KMS-11 (cell line): Measurements from ENCODE around the gene GNA15.

ENCODE experiments used
- H2AFZ ChIP-seq: fragments of 200-600 bp; sonication (generic); 2 replicates; pipeline ENCODE4 v1.6.1; 2016; ENCODE audit warnings: antibody characterized with exemption, mixed run types, low read depth
- H3K27ac ChIP-seq: fragments of 200-600 bp; sonication (generic); 2 replicates; pipeline ENCODE4 v1.6.1; 2016; ENCODE audit warnings: mild to moderate bottlenecking, mixed run types
- H3K27me3 ChIP-seq: fragments of 200-600 bp; sonication (generic); 2 replicates; pipeline ENCODE4 v1.6.1; 2017; ENCODE audit warnings: mild to moderate bottlenecking, low read depth, mixed run types, moderate library complexity; ENCODE audit not compliant: insufficient read depth
- H3K36me3 ChIP-seq: fragments of 200-600 bp; sonication (generic); 2 replicates; pipeline ENCODE4 v1.6.1; 2017; ENCODE audit warnings: mild to moderate bottlenecking, mixed run types; ENCODE audit not compliant: insufficient read depth
- H3K4me1 ChIP-seq: fragments of 200-600 bp; sonication (generic); 2 replicates; pipeline ENCODE4 v1.6.1; 2016; ENCODE audit warnings: mild to moderate bottlenecking, low read depth, mixed run types; ENCODE audit not compliant: poor library complexity, severe bottlenecking
- H3K4me2 ChIP-seq: fragments of 200-600 bp; sonication (generic); 2 replicates; pipeline ENCODE4 v1.7.0; 2016; ENCODE audit warnings: mild to moderate bottlenecking, mixed run types
- H3K4me3 ChIP-seq: fragments of 200-600 bp; sonication (generic); IDR thresholded peaks from 2 replicates; pipeline ENCODE4 v1.6.1; 2017; ENCODE audit warnings: low read depth, low read length, mixed read lengths; ENCODE audit not compliant: insufficient read depth
- H3K79me2 ChIP-seq: fragments of 200-600 bp; sonication (generic); 2 replicates; pipeline ENCODE4 v1.6.1; 2016; ENCODE audit warnings: low read depth, mixed run types; ENCODE audit not compliant: insufficient read depth
- H3K9ac ChIP-seq: fragments of 200-600 bp; sonication (generic); 2 replicates; pipeline ENCODE4 v1.6.1; 2016; ENCODE audit warnings: mild to moderate bottlenecking, mixed run types
- H4K20me1 ChIP-seq: fragments of 200-600 bp; sonication (generic); 2 replicates; pipeline ENCODE4 v1.6.1; 2016; ENCODE audit warnings: mild to moderate bottlenecking, mixed run types; ENCODE audit not compliant: insufficient read depth
- CTCF ChIP-seq: fragments of 200-600 bp; sonication (generic); conservative IDR thresholded peaks from 2 replicates; pipeline ENCODE4 v1.6.1; 2017; ENCODE audit warnings: low read depth, mild to moderate bottlenecking, antibody characterized with exemption, low read length, moderate library complexity, mixed read lengths

The GNA15 gene

GRCh38 chr19:3161453-3161852, 25.6 kb downstream of the GNA15 start:
- Histone ChIP-seq H2AFZ (no peak overlapping the region), H3K9ac (no peak overlapping the region), H4K20me1 (no peaks in the 10 kb centered on the region), H3K4me2 (no peak overlapping the region), H3K79me2 (no peaks in the 10 kb centered on the region), H3K27ac (no peak overlapping the region), H3K4me3 (no peak overlapping the region), H3K36me3 (no peaks in the 10 kb centered on the region), H3K27me3 (peaks cover 50% of the 10 kb centered on the region), H3K4me1 (no peaks in the 10 kb centered on the region)
- TF ChIP-seq CTCF: no peak

- no peaks in the 10 kb centered on the region for H3K36me3 ChIP-seq
- H4K20me1 ChIP-seq: no peaks in the 10 kb centered on the region
- H3K9ac ChIP-seq: no peak overlapping the region
- H2AFZ ChIP-seq: no peak overlapping the region
- no peak overlapping the region for H3K4me3 ChIP-seq
- H3K4me2 ChIP-seq: no peak overlapping the region
- no peaks in the 10 kb centered on the region for H3K79me2 ChIP-seq
- peaks cover 47% of the 10 kb centered on the region for H3K27me3 ChIP-seq
- H3K4me1 ChIP-seq: no peaks in the 10 kb centered on the region
- no peak for TF ChIP-seq CTCF
- no peak overlapping the region for H3K27ac ChIP-seq
These were observed 26.8 kb downstream of the GNA15 start for GRCh38 chr19:3162418-3163229.

DNA sequence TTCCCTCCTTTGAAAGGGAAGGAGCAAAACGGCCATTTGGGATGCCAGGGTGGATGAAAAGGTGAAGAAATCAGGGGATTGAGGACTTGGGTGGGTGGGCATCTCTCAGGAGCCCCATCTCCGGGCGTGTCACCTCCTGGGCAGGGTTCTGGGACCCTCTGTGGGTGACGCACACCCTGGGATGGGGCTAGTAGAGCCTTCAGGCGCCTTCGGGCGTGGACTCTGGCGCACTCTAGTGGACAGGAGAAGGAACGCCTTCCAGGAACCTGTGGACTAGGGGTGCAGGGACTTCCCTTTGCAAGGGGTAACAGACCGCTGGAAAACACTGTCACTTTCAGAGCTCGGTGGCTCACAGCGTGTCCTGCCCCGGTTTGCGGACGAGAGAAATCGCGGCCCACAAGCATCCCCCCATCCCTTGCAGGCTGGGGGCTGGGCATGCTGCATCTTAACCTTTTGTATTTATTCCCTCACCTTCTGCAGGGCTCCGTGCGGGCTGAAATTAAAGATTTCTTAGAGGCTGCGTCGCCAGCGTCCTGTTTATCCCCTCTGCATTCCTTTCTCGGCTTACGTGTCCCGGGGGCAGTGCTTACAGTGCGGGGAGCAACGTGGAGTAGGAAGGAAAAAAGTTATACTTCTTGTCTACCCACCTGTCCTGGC, 27.5 kb downstream of the GNA15 start:
- Histone ChIP-seq H3K9ac (no peak overlapping the region), H3K4me1 (no peaks in the 10 kb centered on the region), H3K4me2 (no peak overlapping the region), H3K4me3 (no peak overlapping the region), H4K20me1 (no peaks in the 10 kb centered on the region), H3K36me3 (no peaks in the 10 kb centered on the region), H3K79me2 (no peaks in the 10 kb centered on the region), H3K27me3 (peaks cover 46% of the 10 kb centered on the region), H3K27ac (no peak overlapping the region), H2AFZ (no peak overlapping the region)
- TF ChIP-seq CTCF: peak; percentile 87

DNA sequence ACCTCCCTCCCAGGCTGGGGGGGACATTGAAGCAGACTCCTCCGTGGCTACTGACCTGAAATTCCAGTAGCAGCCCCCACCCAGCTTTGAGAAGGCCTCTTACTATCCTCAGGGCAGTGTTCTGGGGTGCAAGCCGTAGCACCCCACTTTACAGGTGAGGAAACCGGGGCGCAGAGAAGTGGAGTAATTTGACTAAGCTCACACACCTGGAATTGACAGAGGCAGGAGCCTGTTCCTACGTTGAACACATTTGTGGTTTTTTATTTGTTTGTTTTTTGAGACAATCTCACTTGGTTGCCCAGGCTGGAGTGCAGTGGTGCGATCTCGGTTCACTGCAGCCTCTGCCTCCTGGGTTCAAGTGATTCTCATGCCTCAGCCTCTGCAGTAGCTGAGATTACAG, 28.1 kb downstream of the GNA15 start:
- no peaks in the 10 kb centered on the region for H3K36me3 ChIP-seq
- H3K4me2 ChIP-seq: no peak overlapping the region
- no peak overlapping the region for H3K27ac ChIP-seq
- H3K4me1 ChIP-seq: no peaks in the 10 kb centered on the region
- no peaks in the 10 kb centered on the region for H3K79me2 ChIP-seq
- no peak overlapping the region for H2AFZ ChIP-seq
- H3K9ac ChIP-seq: no peak overlapping the region
- H3K27me3 ChIP-seq: peaks cover 40% of the 10 kb centered on the region
- no peak overlapping the region for H3K4me3 ChIP-seq
- no peaks in the 10 kb centered on the region for H4K20me1 ChIP-seq
- no peak for TF ChIP-seq CTCF
